BLaER1 treated with 17β-estradiol and CSF1 and Interleukin-3, amounts not matched to agents 10 nM and 100 nM (cell line): ENCODE measurements around the gene CENPP.

Source experiments
- H3K27ac ChIP-seq, 11 experiments: shearing (Covaris generic); formaldehyde crosslinking; 2 replicates each; pipeline ENCODE4 v1.8.1; 2022
- H3K27me3 ChIP-seq, 11 experiments: shearing (Covaris generic); formaldehyde crosslinking; 2 replicates each; pipeline ENCODE4 v1.8.1; 2022
- H3K36me3 ChIP-seq, 11 experiments: shearing (Covaris generic); formaldehyde crosslinking; 2 replicates each; pipeline ENCODE4 v1.8.1; 2022
- H3K4me1 ChIP-seq, 10 experiments: shearing (Covaris generic); formaldehyde crosslinking; 2 replicates each; pipeline ENCODE4 v1.8.1; 2022
- H3K4me2 ChIP-seq, 11 experiments: shearing (Covaris generic); formaldehyde crosslinking; 2 replicates each; pipeline ENCODE4 v1.8.1; 2022
- H3K4me3 ChIP-seq, 10 experiments: shearing (Covaris generic); formaldehyde crosslinking; 2 replicates each; pipeline ENCODE4 v1.8.1; 2022
- H3K9ac ChIP-seq, 11 experiments: shearing (Covaris generic); formaldehyde crosslinking; 2 replicates each; pipeline ENCODE4 v1.8.1; 2022
- H3K9me3 ChIP-seq, 11 experiments: shearing (Covaris generic); formaldehyde crosslinking; replicated peaks in 1 of 11; 2 replicates each; pipeline ENCODE4 v1.8.1; 2022
- H4K20me1 ChIP-seq, 11 experiments: shearing (Covaris generic); formaldehyde crosslinking; 2 replicates each; pipeline ENCODE4 v1.8.1; 2022
- Cebpa-rat ChIP-seq, 11 experiments: shearing (Covaris generic); IDR thresholded peaks; 2 replicates each; pipeline ENCODE4 v1.8.1; 2022

The CENPP gene

GRCh38 chr9:92395617-92396016, 69.9 kb downstream of the CENPP start:
- H3K36me3 ChIP-seq, result peaks cover 0 to 12% (median 7%) of the 10 kb centered on the region in 11 experiments; a peak in 10 of 22 replicates
- no peak overlapping the region for H3K9ac ChIP-seq
- no peak overlapping the region for H3K27ac ChIP-seq
- TF ChIP-seq Cebpa-rat (IDR thresholded peaks at IDR 0.05), result no peak
- H4K20me1 ChIP-seq, result no peaks in the 10 kb centered on the region
- H3K4me1 ChIP-seq, result no peaks in the 10 kb centered on the region
- no peak overlapping the region for H3K4me2 ChIP-seq
- no peak overlapping the region for H3K4me3 ChIP-seq
- H3K9me3 ChIP-seq, result peaks cover 0 to 13% (median 7%) of the 10 kb centered on the region in 11 experiments; a peak in 5 of 22 replicates
- no peaks in the 10 kb centered on the region for H3K27me3 ChIP-seq

- TF ChIP-seq Cebpa-rat (IDR thresholded peaks at IDR 0.05), result no peak
- no peak overlapping the region for H3K9ac ChIP-seq
- H4K20me1 ChIP-seq, result no peaks in the 10 kb centered on the region
- H3K36me3 ChIP-seq, result peaks cover 0 to 12% (median 7%) of the 10 kb centered on the region in 11 experiments; a peak in 10 of 22 replicates
- H3K4me3 ChIP-seq, result no peak overlapping the region
- peaks cover 0 to 13% (median 7%) of the 10 kb centered on the region in 11 experiments; a peak in 5 of 22 replicates for H3K9me3 ChIP-seq
- no peaks in the 10 kb centered on the region for H3K4me1 ChIP-seq
- H3K27ac ChIP-seq, result no peak overlapping the region
- no peak overlapping the region for H3K4me2 ChIP-seq
- H3K27me3 ChIP-seq, result no peaks in the 10 kb centered on the region
Measured at GRCh38 chr9:92397853-92398252, 72.1 kb downstream of the CENPP start.

- H3K36me3 ChIP-seq, result peaks cover 0 to 2% (median 0%) of the 10 kb centered on the region in 11 experiments; a peak in 3 of 22 replicates
- H3K27ac ChIP-seq, result no peak overlapping the region
- H3K4me1 ChIP-seq, result peaks cover 4 to 20% (median 14%) of the 10 kb centered on the region in 10 experiments; a peak in 17 of 20 replicates
- TF ChIP-seq Cebpa-rat (IDR thresholded peaks at IDR 0.05), result no peak
- H3K9me3 ChIP-seq, result peaks cover 0 to 3% (median under 1%) of the 10 kb centered on the region in 11 experiments; a peak in 6 of 22 replicates
- H3K9ac ChIP-seq, result no peak overlapping the region
- no peaks in the 10 kb centered on the region for H3K27me3 ChIP-seq
- H3K4me2 ChIP-seq, result no peak overlapping the region
- H3K4me3 ChIP-seq, result no peak overlapping the region
- no peaks in the 10 kb centered on the region for H4K20me1 ChIP-seq
Measured at GRCh38 chr9:92402360-92402759, 76.6 kb downstream of the CENPP start.

- Histone ChIP-seq H4K20me1 (no peaks in the 10 kb centered on the region), H3K9ac (no peak overlapping the region), H3K36me3 (no peaks in the 10 kb centered on the region), H3K27ac (no peak overlapping the region), H3K4me2 (no peak overlapping the region), H3K4me3 (no peak overlapping the region), H3K9me3 (peaks cover 0 to 3% (median 0%) of the 10 kb centered on the region in 11 experiments; a peak in 1 of 22 replicates), H3K4me1 (peaks cover 4 to 20% (median 14%) of the 10 kb centered on the region in 10 experiments; a peak in 17 of 20 replicates), H3K27me3 (no peaks in the 10 kb centered on the region)
- TF ChIP-seq Cebpa-rat (IDR thresholded peaks at IDR 0.05), result no peak
Measured at GRCh38 chr9:92402826-92403745, 77.3 kb downstream of the CENPP start.

GRCh38 chr9:92404042-92404836, 78.5 kb downstream of the CENPP start, which contains the start of gene OGN:
Gene OGN (minus strand): TSS chr9:92404578. CDS start chr9:92403407, 1,171 bp downstream.
- peaks cover 0 to 3% (median 0%) of the 10 kb centered on the region in 11 experiments; a peak in 1 of 22 replicates for H3K9me3 ChIP-seq
- no peak within 1 kb of the TSS for H3K27ac ChIP-seq
- H3K4me2 ChIP-seq, result no peak within 1 kb of the TSS
- no peaks in the 10 kb centered on the region for H3K36me3 ChIP-seq
- no peaks in the 10 kb centered on the region for H4K20me1 ChIP-seq
- H3K4me3 ChIP-seq, result no peak within 1 kb of the TSS
- TF ChIP-seq Cebpa-rat (IDR thresholded peaks at IDR 0.05), result no peak
- peaks cover 4 to 20% (median 14%) of the 10 kb centered on the region in 10 experiments; a peak in 17 of 20 replicates for H3K4me1 ChIP-seq
- H3K27me3 ChIP-seq, result no peaks in the 10 kb centered on the region
- no peak within 1 kb of the TSS for H3K9ac ChIP-seq

- Histone ChIP-seq H3K4me3 (no peak overlapping the region), H3K4me2 (peak overlapping the region in 4 of 11 experiments; percentile 43 to 71 (median 66); a peak in 7 of 22 replicates), H3K4me1 (peaks cover 4 to 20% (median 14%) of the 10 kb centered on the region in 10 experiments; a peak in 17 of 20 replicates), H3K27me3 (no peaks in the 10 kb centered on the region), H3K27ac (no peak overlapping the region), H3K36me3 (no peaks in the 10 kb centered on the region), H4K20me1 (no peaks in the 10 kb centered on the region), H3K9ac (no peak overlapping the region), H3K9me3 (peaks cover 0 to 3% (median 0%) of the 10 kb centered on the region in 11 experiments; a peak in 1 of 22 replicates)
- TF ChIP-seq Cebpa-rat (IDR thresholded peaks at IDR 0.05), result no peak
Measured at GRCh38 chr9:92405818-92406217, 80.1 kb downstream of the CENPP start.

- Histone ChIP-seq H3K27ac (peak overlapping the region in 2 of 11 experiments; percentile 5 to 7; a peak in 1 of 22 replicates), H3K27me3 (no peaks in the 10 kb centered on the region), H3K9me3 (peaks cover 0 to 3% (median 0%) of the 10 kb centered on the region in 11 experiments; a peak in 1 of 22 replicates), H3K4me2 (peak overlapping the region in 8 of 11 experiments; percentile 19 to 71 (median 50); a peak in 16 of 22 replicates), H3K9ac (no peak overlapping the region), H3K36me3 (no peaks in the 10 kb centered on the region), H3K4me3 (no peak overlapping the region), H4K20me1 (no peaks in the 10 kb centered on the region), H3K4me1 (peaks cover 4 to 23% (median 14%) of the 10 kb centered on the region in 10 experiments; a peak in 17 of 20 replicates)
- no peak for TF ChIP-seq Cebpa-rat (IDR thresholded peaks at IDR 0.05)
Measured at GRCh38 chr9:92406477-92406876, 80.7 kb downstream of the CENPP start.

GRCh38 chr9:92407818-92408217, 82.1 kb downstream of the CENPP start:
- Histone ChIP-seq H3K4me1 (peaks cover 4 to 25% (median 14%) of the 10 kb centered on the region in 10 experiments; a peak in 17 of 20 replicates), H3K36me3 (peaks cover 0 to 11% (median 0%) of the 10 kb centered on the region in 11 experiments; a peak in 2 of 22 replicates), H3K27me3 (no peaks in the 10 kb centered on the region), H3K9me3 (peaks cover 0 to 5% (median 0%) of the 10 kb centered on the region in 11 experiments; a peak in 1 of 22 replicates), H3K4me3 (no peak overlapping the region), H4K20me1 (no peaks in the 10 kb centered on the region), H3K27ac (no peak overlapping the region), H3K4me2 (no peak overlapping the region), H3K9ac (no peak overlapping the region)
- TF ChIP-seq Cebpa-rat (IDR thresholded peaks at IDR 0.05), result no peak
